Type B pancreatic cell (in vitro differentiated cells): ENCODE data around the gene TBX6. TPM values are rescaled to one million over a fixed set of nuclear protein-coding genes. Genes with fewer than 3 reads are reported as not detected.
A peak's percentile ranks its signal among the peaks of the same experiment; 100 is the strongest.
"Not testable (repeated sequence)": the region's sequence is repeated elsewhere in the genome, so short reads cannot be mapped to it uniquely, and the experiment has no call there.

Source experiments
- DNase-seq: peaks from one replicate; pipeline ENCODE4 v3.0.0; 2021; ENCODE audit warnings: mixed read lengths; ENCODE audit not compliant: unreplicated experiment; ENCODE audit errors: extremely low spot score
- H3K27ac Mint-ChIP-seq: 2 replicates; pipeline ENCODE4 v1.8.0; 2021; ENCODE audit warnings: mild to moderate bottlenecking, mixed read lengths
- H3K27me3 Mint-ChIP-seq: 2 replicates; pipeline ENCODE4 v1.8.0; 2021; ENCODE audit warnings: mixed read lengths
- H3K36me3 Mint-ChIP-seq: 2 replicates; pipeline ENCODE4 v1.8.0; 2021; ENCODE audit warnings: mixed read lengths
- H3K4me1 Mint-ChIP-seq: one replicate; pipeline ENCODE4 v1.8.0; 2021; ENCODE audit warnings: mixed read lengths; ENCODE audit not compliant: unreplicated experiment
- H3K4me3 Mint-ChIP-seq: 2 replicates; pipeline ENCODE4 v1.8.0; 2021; ENCODE audit warnings: mild to moderate bottlenecking, mixed read lengths
- H3K9me3 Mint-ChIP-seq: 2 replicates; pipeline ENCODE4 v1.8.0; 2021; ENCODE audit warnings: mixed read lengths
- CTCF ChIP-seq: fragments of 200-600 bp; sonication (generic); conservative IDR thresholded peaks from 2 replicates; pipeline ENCODE4 v1.5.0; 2021; ENCODE audit warnings: antibody characterized with exemption, mild to moderate bottlenecking
- total RNA-seq: library from RNA; stranded (reverse); gene quantifications from 2 replicates; pipeline ENCODE4 v1.2.1, GENCODE V29; 2021; ENCODE audit warnings: low replicate concordance

The TBX6 gene
- total RNA-seq, 1 donor from 2014 or later = 1.6 TPM

GRCh38 chr16:30046588-30046987 is 45.1 kb downstream of the TBX6 start:
- Mint-ChIP-seq H3K4me1 (peaks cover 4% of the 10 kb centered on the region), H3K9me3 (no peaks in the 10 kb centered on the region), H3K27me3 (no peaks in the 10 kb centered on the region), H3K27ac (no peak overlapping the region), H3K4me3 (no peak overlapping the region), H3K36me3 (no peaks in the 10 kb centered on the region)
- TF ChIP-seq CTCF = no peak
- DNase-seq = no peak

GRCh38 chr16:30046178-30046577 is 45.5 kb downstream of the TBX6 start:
- Mint-ChIP-seq H3K27me3 (no peaks in the 10 kb centered on the region), H3K36me3 (no peaks in the 10 kb centered on the region), H3K27ac (no peak overlapping the region), H3K9me3 (no peaks in the 10 kb centered on the region), H3K4me3 (no peak overlapping the region), H3K4me1 (peaks cover 4% of the 10 kb centered on the region)
- TF ChIP-seq CTCF = no peak
- no peak for DNase-seq

GRCh38 chr16:30041841-30042240 is 49.9 kb downstream of the TBX6 start:
- H3K4me3 Mint-ChIP-seq = no peak overlapping the region
- no peaks in the 10 kb centered on the region for H3K36me3 Mint-ChIP-seq

GRCh38 chr16:30040690-30041089 is 51.0 kb downstream of the TBX6 start:
- not testable (repeated sequence) for H3K4me3 Mint-ChIP-seq, H3K36me3 Mint-ChIP-seq, H3K27ac Mint-ChIP-seq, DNase-seq, H3K9me3 Mint-ChIP-seq, H3K4me1 Mint-ChIP-seq
- H3K27me3 Mint-ChIP-seq = peaks cover 20% of the 10 kb centered on the region

More at GRCh38 chr16:30041841-30042240, 49.9 kb downstream of the TBX6 start:
- Mint-ChIP-seq H3K27me3 (peaks cover 12% of the 10 kb centered on the region), H3K9me3 (no peaks in the 10 kb centered on the region), H3K4me1 (no peaks in the 10 kb centered on the region), H3K27ac (no peak overlapping the region)
- DNase-seq = no peak
- TF ChIP-seq CTCF = peak; percentile 72

GRCh38 chr16:30040221-30040620 is 51.5 kb downstream of the TBX6 start:
- Mint-ChIP-seq H3K27ac (no peak overlapping the region), H3K27me3 (peaks cover 25% of the 10 kb centered on the region), H3K4me3 (no peak overlapping the region), H3K36me3 (no peaks in the 10 kb centered on the region), H3K4me1 (no peaks in the 10 kb centered on the region), H3K9me3 (no peaks in the 10 kb centered on the region)
- TF ChIP-seq CTCF = no peak
- DNase-seq = no peak

Other genes starting within 250 kb of the TBX6 start
- gene CDIPT, start 228.7 kb downstream of the TBX6 start, total RNA-seq = 58.0 and 73.3 TPM in 2 replicates
- gene SEZ6L2, start 192.4 kb downstream of the TBX6 start, total RNA-seq = 19.3 and 19.4 TPM in 2 replicates
- gene ASPHD1, start 191.4 kb downstream of the TBX6 start, total RNA-seq = 7.8 TPM in 2 replicates
- gene KCTD13, start 165.7 kb downstream of the TBX6 start, total RNA-seq = 17.9 and 20.6 TPM in 2 replicates
- 72.4 and 73.5 TPM in 2 replicates for gene TMEM219, start 129.8 kb downstream of the TBX6 start, total RNA-seq
- 42.6 and 52.4 TPM in 2 replicates for gene TAOK2, start 118.1 kb downstream of the TBX6 start, total RNA-seq
- gene HIRIP3, start 96.3 kb downstream of the TBX6 start, total RNA-seq = 13.7 and 20.9 TPM in 2 replicates
- gene INO80E, start 95.7 kb downstream of the TBX6 start, total RNA-seq = 52.8 and 78.7 TPM in 2 replicates
- gene DOC2A, start 80.9 kb downstream of the TBX6 start, total RNA-seq = 6.9 and 9.7 TPM in 2 replicates
- gene C16orf92, start 68.7 kb downstream of the TBX6 start, total RNA-seq = not detected in 2 replicates
- gene TLCD3B, start 60.7 kb downstream of the TBX6 start, total RNA-seq = 0.31 and 2.1 TPM in 2 replicates
- 620 and 1,017 TPM in 2 replicates for gene ALDOA, start 26.2 kb downstream of the TBX6 start, total RNA-seq
- gene PPP4C, start 15.9 kb downstream of the TBX6 start, total RNA-seq = 128 and 155 TPM in 2 replicates
- gene YPEL3, start 4.3 kb upstream of the TBX6 start, total RNA-seq = 37.9 and 61.9 TPM in 2 replicates
- gene GDPD3, start 21.6 kb upstream of the TBX6 start, total RNA-seq = 19.7 and 23.2 TPM in 2 replicates
- gene MAPK3, start 31.3 kb upstream of the TBX6 start, total RNA-seq = 79.6 and 88.0 TPM in 2 replicates
- 10.8 and 21.3 TPM in 2 replicates for gene CORO1A, start 91.7 kb upstream of the TBX6 start, total RNA-seq
- gene BOLA2B, start 101.7 kb upstream of the TBX6 start, total RNA-seq = 82.9 and 148 TPM in 2 replicates
- 27.6 and 28.0 TPM in 2 replicates for gene SLX1A, start 102.0 kb upstream of the TBX6 start, total RNA-seq
- gene SULT1A3, start 107.3 kb upstream of the TBX6 start, total RNA-seq = 27.7 and 33.0 TPM in 2 replicates
- gene NPIPB13, start 156.6 kb upstream of the TBX6 start, total RNA-seq = 9.1 and 15.3 TPM in 2 replicates